Thyroid gland (tissue), 4 donors: ENCODE measurements around the gene ARHGAP10.

Experiments
- POLR2A ChIP-seq, 2 donors: fragments of 450-650 bp; IDR thresholded peaks; one replicate each; pipeline ENCODE4 v1.6.1; 2017; ENCODE audit warnings: antibody characterized with exemption in 2 of 2, mild to moderate bottlenecking in 2 of 2, moderate library complexity in 1 of 2
- TF ChIP-seq, protein P1 (sequence below), 6 experiments: fragments of 200-600 bp in 3 of 6; fragments of 450-650 bp in 3 of 6; sonication (generic) in 3 of 6; IDR thresholded peaks; one replicate each; pipeline ENCODE4 v1.5.1; 2016 to 2019; ENCODE audit warnings: antibody characterized with exemption in 6 of 6, mild to moderate bottlenecking in 2 of 6, inconsistent platforms in 1 of 6, moderate library complexity in 1 of 6

DNA sequence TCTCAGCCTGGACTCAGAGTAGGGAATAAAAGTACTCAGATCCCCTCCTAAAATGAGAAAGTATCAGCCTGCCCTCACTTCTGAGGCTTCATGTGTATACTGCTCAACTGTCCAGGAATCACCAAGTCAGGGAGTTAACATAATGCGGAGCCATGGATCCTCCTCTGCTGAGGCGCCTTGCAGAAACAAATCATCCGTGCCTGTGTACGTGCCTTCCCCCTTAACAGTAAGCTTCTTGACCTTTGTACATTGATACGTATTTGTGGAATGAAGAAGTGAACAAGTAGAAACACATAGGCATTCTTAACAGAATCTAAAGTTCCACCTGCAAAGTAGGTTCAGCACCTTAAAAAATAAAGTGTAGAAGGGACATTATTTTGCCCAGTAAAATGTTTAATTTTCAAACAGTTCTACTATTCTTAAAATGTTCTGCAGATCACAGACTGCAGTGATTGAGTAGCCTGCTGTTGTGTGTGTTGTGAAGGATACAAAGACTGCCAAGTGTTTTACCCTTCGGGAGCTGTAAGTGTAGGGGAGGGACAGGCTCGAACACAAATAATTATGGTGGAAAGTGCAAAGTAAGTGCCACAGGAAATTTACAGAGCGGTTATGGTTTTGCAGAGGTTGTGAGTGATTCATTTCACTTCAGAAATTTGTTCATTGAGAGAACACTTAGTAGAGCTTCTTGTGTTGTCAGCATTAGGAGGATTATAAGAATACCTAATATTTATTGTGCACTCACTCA is 61.9 kb downstream of the ARHGAP10 start:
- TF ChIP-seq, protein P1, sequence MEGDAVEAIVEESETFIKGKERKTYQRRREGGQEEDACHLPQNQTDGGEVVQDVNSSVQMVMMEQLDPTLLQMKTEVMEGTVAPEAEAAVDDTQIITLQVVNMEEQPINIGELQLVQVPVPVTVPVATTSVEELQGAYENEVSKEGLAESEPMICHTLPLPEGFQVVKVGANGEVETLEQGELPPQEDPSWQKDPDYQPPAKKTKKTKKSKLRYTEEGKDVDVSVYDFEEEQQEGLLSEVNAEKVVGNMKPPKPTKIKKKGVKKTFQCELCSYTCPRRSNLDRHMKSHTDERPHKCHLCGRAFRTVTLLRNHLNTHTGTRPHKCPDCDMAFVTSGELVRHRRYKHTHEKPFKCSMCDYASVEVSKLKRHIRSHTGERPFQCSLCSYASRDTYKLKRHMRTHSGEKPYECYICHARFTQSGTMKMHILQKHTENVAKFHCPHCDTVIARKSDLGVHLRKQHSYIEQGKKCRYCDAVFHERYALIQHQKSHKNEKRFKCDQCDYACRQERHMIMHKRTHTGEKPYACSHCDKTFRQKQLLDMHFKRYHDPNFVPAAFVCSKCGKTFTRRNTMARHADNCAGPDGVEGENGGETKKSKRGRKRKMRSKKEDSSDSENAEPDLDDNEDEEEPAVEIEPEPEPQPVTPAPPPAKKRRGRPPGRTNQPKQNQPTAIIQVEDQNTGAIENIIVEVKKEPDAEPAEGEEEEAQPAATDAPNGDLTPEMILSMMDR (IDR thresholded peaks at IDR 0.05): no peak
- TF ChIP-seq POLR2A (IDR thresholded peaks at IDR 0.05): no peak
